Thoracic aorta (tissue), 2 donors: Measurements from ENCODE around the gene TSKU. TPM values are rescaled to one million over a fixed set of nuclear protein-coding genes. Genes with fewer than 3 reads are reported as not detected.

Experiments
- ATAC-seq: fragments of 150-250 bp; one replicate; pipeline ENCODE4 v1.8.0; 2017; ENCODE audit warnings: low read depth; ENCODE audit not compliant: insufficient number of reproducible peaks, low FRiP score
- DNase-seq: peaks from one replicate; pipeline ENCODE4 v3.0.0-alpha.2; 2020; ENCODE audit warnings: low spot score
- H3K27ac ChIP-seq, 2 donors: fragments of 200-600 bp; sonication (generic); 1 replicate in 1 of 2; 2 replicates in 1 of 2; pipeline ENCODE4 v1.5.1; 2016; ENCODE audit warnings: mild to moderate bottlenecking in 2 of 2, moderate library complexity in 2 of 2
- H3K27me3 ChIP-seq: fragments of 200-600 bp; sonication (generic); replicated peaks from 2 replicates; pipeline ENCODE4 v1.6.0; 2016; ENCODE audit warnings: mild to moderate bottlenecking; ENCODE audit not compliant: insufficient read depth
- H3K36me3 ChIP-seq: fragments of 200-600 bp; sonication (generic); one replicate; pipeline ENCODE4 v1.5.1; 2016
- H3K4me1 ChIP-seq, 2 donors: fragments of 200-600 bp; sonication (generic); 1 replicate in 1 of 2; 2 replicates in 1 of 2; pipeline versions ENCODE4 v1.5.1 to v1.6.0; 2016; ENCODE audit warnings: low read depth in 2 of 2, mild to moderate bottlenecking in 1 of 2; ENCODE audit not compliant: control insufficient read depth in 1 of 2
- H3K4me3 ChIP-seq: fragments of 200-600 bp; sonication (generic); 2 replicates; pipeline ENCODE4 v1.5.1; 2016; ENCODE audit warnings: mild to moderate bottlenecking
- H3K9me3 ChIP-seq: fragments of 200-600 bp; sonication (generic); 2 replicates; pipeline ENCODE4 v1.5.1; 2016
- CTCF ChIP-seq: fragments of 200-600 bp; sonication (generic); IDR thresholded peaks from one replicate; pipeline ENCODE4 v1.5.1; 2019; ENCODE audit warnings: antibody characterized with exemption
- total RNA-seq, 2 donors: library from RNA; depleted of rRNA; stranded (reverse); fragments of >200 nt; gene quantifications; one replicate each; pipeline versions ENCODE4 v1.1.0 to v1.2.3, GENCODE V29; 2016

TSKU gene
- total RNA-seq, 2 donors from 2014 or later = 42.2 to 100 TPM

- ATAC-seq (no peak), DNase-seq (no peak)
- Histone ChIP-seq H3K9me3 (no peaks in the 10 kb centered on the region), H3K27ac (no peak overlapping the region), H3K27me3 (no peaks in the 10 kb centered on the region), H3K36me3 (no peaks in the 10 kb centered on the region), H3K4me3 (no peak overlapping the region), H3K4me1 (peaks cover 11 to 65% of the 10 kb centered on the region in 2 donors)
- no peak for TF ChIP-seq CTCF
These were observed 2.9 kb downstream of the TSKU start for GRCh38 chr11:76786016-76786415.

GRCh38 chr11:76786441-76787014 is 3.4 kb downstream of the TSKU start:
- Histone ChIP-seq H3K4me1 (peaks cover 11 to 62% of the 10 kb centered on the region in 2 donors), H3K27ac (no peak overlapping the region), H3K9me3 (no peaks in the 10 kb centered on the region), H3K27me3 (no peaks in the 10 kb centered on the region), H3K4me3 (no peak overlapping the region), H3K36me3 (no peaks in the 10 kb centered on the region)
- ATAC-seq = no peak
- TF ChIP-seq CTCF = no peak
- DNase-seq = no peak

- TF ChIP-seq CTCF = no peak
- ATAC-seq = no peak
- H3K4me1 ChIP-seq = peaks cover 10 to 62% of the 10 kb centered on the region in 2 donors
- H3K36me3 ChIP-seq = no peaks in the 10 kb centered on the region
- DNase-seq = no peak
- no peak overlapping the region for H3K27ac ChIP-seq
- H3K9me3 ChIP-seq = no peaks in the 10 kb centered on the region
- no peak overlapping the region for H3K4me3 ChIP-seq
- no peaks in the 10 kb centered on the region for H3K27me3 ChIP-seq
These were observed 4.1 kb downstream of the TSKU start for GRCh38 chr11:76787271-76787670.

- TF ChIP-seq CTCF = no peak
- Histone ChIP-seq H3K27me3 (no peaks in the 10 kb centered on the region), H3K27ac (no peak overlapping the region), H3K4me3 (no peak overlapping the region), H3K36me3 (no peaks in the 10 kb centered on the region), H3K9me3 (no peaks in the 10 kb centered on the region), H3K4me1 (peaks cover 8 to 66% of the 10 kb centered on the region in 2 donors)
- DNase-seq = no peak
- no peak for ATAC-seq
These were observed 4.9 kb downstream of the TSKU start for GRCh38 chr11:76787911-76788596.

GRCh38 chr11:76788661-76789442 is 5.7 kb downstream of the TSKU start:
- no peaks in the 10 kb centered on the region for H3K27me3 ChIP-seq
- H3K9me3 ChIP-seq = no peaks in the 10 kb centered on the region
- no peak overlapping the region for H3K27ac ChIP-seq
- peaks cover 8 to 74% of the 10 kb centered on the region in 2 donors for H3K4me1 ChIP-seq
- DNase-seq (no peak), ATAC-seq (no peak)
- H3K4me3 ChIP-seq = no peak overlapping the region
- no peaks in the 10 kb centered on the region for H3K36me3 ChIP-seq
- TF ChIP-seq CTCF = no peak
